Measurements from ENCODE around the gene C5orf15.

GRCh38 chr5:133994990-133995333 is 26.5 kb upstream of the C5orf15 start:
- no peak for TF ChIP-seq CSRNP3 (CRISPR knock-in tag; IDR thresholded peaks at IDR 0.05)
- no peak for TF ChIP-seq CREB5 (CRISPR knock-in tag; IDR thresholded peaks at IDR 0.05; ENCODE audit: low read depth)
- no peak for TF ChIP-seq SNAI2 (CRISPR knock-in tag; IDR thresholded peaks at IDR 0.05)
- TF ChIP-seq, protein P1, sequence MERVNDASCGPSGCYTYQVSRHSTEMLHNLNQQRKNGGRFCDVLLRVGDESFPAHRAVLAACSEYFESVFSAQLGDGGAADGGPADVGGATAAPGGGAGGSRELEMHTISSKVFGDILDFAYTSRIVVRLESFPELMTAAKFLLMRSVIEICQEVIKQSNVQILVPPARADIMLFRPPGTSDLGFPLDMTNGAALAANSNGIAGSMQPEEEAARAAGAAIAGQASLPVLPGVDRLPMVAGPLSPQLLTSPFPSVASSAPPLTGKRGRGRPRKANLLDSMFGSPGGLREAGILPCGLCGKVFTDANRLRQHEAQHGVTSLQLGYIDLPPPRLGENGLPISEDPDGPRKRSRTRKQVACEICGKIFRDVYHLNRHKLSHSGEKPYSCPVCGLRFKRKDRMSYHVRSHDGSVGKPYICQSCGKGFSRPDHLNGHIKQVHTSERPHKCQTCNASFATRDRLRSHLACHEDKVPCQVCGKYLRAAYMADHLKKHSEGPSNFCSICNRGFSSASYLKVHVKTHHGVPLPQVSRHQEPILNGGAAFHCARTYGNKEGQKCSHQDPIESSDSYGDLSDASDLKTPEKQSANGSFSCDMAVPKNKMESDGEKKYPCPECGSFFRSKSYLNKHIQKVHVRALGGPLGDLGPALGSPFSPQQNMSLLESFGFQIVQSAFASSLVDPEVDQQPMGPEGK (CRISPR knock-in tag; IDR thresholded peaks at IDR 0.05; ENCODE audit: borderline replicate concordance) = no peak
- no peak for TF ChIP-seq ZFP30 (CRISPR knock-in tag; IDR thresholded peaks at IDR 0.05)
- no peak for TF ChIP-seq BACH2 (CRISPR knock-in tag; IDR thresholded peaks at IDR 0.05; ENCODE audit: borderline replicate concordance)
- TF ChIP-seq ARNTL (CRISPR knock-in tag; IDR thresholded peaks at IDR 0.05; ENCODE audit: borderline replicate concordance, low read depth) = no peak
- TF ChIP-seq RARB (CRISPR knock-in tag; IDR thresholded peaks at IDR 0.05) = no peak
- no peak for TF ChIP-seq ZFP3 (CRISPR knock-in tag; IDR thresholded peaks at IDR 0.05)
